ENCODE data around the gene SLC6A6. TPM values are rescaled to one million over a fixed set of nuclear protein-coding genes. Genes with fewer than 3 reads are reported as not detected.

Gene SLC6A6
- total and polyA plus RNA-seq, 4 donors, result 0.92 to 7.2 (median 2.9) TPM

DNA sequence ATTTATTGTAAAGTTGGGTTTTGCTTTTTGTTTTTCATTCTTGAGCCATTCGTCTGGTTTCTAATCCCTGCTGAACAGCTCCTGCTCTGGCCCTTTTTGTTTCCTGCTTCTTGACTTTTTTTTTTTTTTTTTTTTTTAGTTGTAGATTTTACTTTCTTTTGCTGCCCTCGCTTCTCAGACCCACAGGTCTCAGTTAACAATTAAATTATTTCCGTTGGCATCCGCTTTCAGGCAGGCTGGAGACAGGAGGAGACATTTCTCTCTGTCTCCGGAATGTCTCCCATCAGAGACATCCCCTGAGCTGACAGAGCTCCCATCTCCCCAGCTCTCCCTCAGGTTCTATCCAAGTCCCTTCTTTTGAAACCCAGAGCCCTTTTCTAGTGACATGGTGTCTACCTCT is 68.6 kb downstream of the SLC6A6 start (continued):
- TF ChIP-seq, protein P1, sequence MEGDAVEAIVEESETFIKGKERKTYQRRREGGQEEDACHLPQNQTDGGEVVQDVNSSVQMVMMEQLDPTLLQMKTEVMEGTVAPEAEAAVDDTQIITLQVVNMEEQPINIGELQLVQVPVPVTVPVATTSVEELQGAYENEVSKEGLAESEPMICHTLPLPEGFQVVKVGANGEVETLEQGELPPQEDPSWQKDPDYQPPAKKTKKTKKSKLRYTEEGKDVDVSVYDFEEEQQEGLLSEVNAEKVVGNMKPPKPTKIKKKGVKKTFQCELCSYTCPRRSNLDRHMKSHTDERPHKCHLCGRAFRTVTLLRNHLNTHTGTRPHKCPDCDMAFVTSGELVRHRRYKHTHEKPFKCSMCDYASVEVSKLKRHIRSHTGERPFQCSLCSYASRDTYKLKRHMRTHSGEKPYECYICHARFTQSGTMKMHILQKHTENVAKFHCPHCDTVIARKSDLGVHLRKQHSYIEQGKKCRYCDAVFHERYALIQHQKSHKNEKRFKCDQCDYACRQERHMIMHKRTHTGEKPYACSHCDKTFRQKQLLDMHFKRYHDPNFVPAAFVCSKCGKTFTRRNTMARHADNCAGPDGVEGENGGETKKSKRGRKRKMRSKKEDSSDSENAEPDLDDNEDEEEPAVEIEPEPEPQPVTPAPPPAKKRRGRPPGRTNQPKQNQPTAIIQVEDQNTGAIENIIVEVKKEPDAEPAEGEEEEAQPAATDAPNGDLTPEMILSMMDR (IDR thresholded peaks at IDR 0.05; ENCODE audit: low read depth, low read length, missing input control), result no peak
- TF ChIP-seq, protein P2, sequence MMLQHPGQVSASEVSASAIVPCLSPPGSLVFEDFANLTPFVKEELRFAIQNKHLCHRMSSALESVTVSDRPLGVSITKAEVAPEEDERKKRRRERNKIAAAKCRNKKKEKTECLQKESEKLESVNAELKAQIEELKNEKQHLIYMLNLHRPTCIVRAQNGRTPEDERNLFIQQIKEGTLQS (IDR thresholded peaks at IDR 0.05), result no peak
- TF ChIP-seq YY1 (IDR thresholded peaks at IDR 0.05) (no peak), GABPA (IDR thresholded peaks at IDR 0.05 in 1 of 2, conservative IDR thresholded peaks at IDR 0.05 in 1 of 2) (no peak), JUND (IDR thresholded peaks at IDR 0.05) (no peak), EGR1 (IDR thresholded peaks at IDR 0.05; ENCODE audit: low read depth in 2 of 2) (no peak)

GRCh38 chr3:14471690-14472089 is 69.3 kb downstream of the SLC6A6 start:
- Histone ChIP-seq H3K9ac (ENCODE audit: low read depth in 1 of 2, low read length in 2 of 2) (no peak overlapping the region), H3K36me3 (ENCODE audit: control insufficient read depth in 4 of 4, insufficient read depth in 3 of 4, low read depth in 1 of 4, low read length in 3 of 4) (no peaks in the 10 kb centered on the region), H3K27ac (ENCODE audit: low read depth in 1 of 2, low read length in 2 of 2) (no peak overlapping the region), H3K4me3 (ENCODE audit: low read depth in 1 of 3, low read length in 3 of 3) (no peak overlapping the region), H3K27me3 (ENCODE audit: control insufficient read depth in 4 of 4, insufficient read depth in 4 of 4, low read length in 3 of 4) (no peaks in the 10 kb centered on the region), H3K9me3 (ENCODE audit: control insufficient read depth in 4 of 4, low read length in 3 of 4) (no peaks in the 10 kb centered on the region), H3K4me1 (ENCODE audit: control insufficient read depth in 4 of 4, insufficient read depth in 4 of 4, low read length in 3 of 4) (no peaks in the 10 kb centered on the region)
- TF ChIP-seq ZBTB33 (IDR thresholded peaks at IDR 0.05) (no peak), FOXA2 (IDR thresholded peaks at IDR 0.05) (no peak), HNF4G (IDR thresholded peaks at IDR 0.05) (no peak), JUND (IDR thresholded peaks at IDR 0.05) (no peak), EGR1 (IDR thresholded peaks at IDR 0.05; ENCODE audit: low read depth in 2 of 2) (no peak), SP1 (IDR thresholded peaks at IDR 0.05) (no peak), GABPA (IDR thresholded peaks at IDR 0.05 in 1 of 2, conservative IDR thresholded peaks at IDR 0.05 in 1 of 2) (no peak), RXRA (IDR thresholded peaks at IDR 0.05) (no peak), FOXA1 (IDR thresholded peaks at IDR 0.05) (no peak), NR2F2 (IDR thresholded peaks at IDR 0.05) (no peak), TAF1 (conservative IDR thresholded peaks at IDR 0.05) (no peak), HNF4A (conservative IDR thresholded peaks at IDR 0.05) (no peak), YY1 (IDR thresholded peaks at IDR 0.05) (no peak), RAD21 (IDR thresholded peaks at IDR 0.05) (no peak)
- TF ChIP-seq, protein P3, sequence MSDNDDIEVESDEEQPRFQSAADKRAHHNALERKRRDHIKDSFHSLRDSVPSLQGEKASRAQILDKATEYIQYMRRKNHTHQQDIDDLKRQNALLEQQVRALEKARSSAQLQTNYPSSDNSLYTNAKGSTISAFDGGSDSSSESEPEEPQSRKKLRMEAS (IDR thresholded peaks at IDR 0.05), result no peak
- TF ChIP-seq, protein P2 (IDR thresholded peaks at IDR 0.05), result no peak
- TF ChIP-seq, protein P1 (IDR thresholded peaks at IDR 0.05; ENCODE audit: low read depth, low read length, missing input control), result no peak
- no peak for DNase-seq (ENCODE audit: low spot score)
- WGBS, result 94% methylated on average over 10 of the region's 10 CpGs

Data from liver (tissue), 9 donors.